Retina (tissue), 1 donor: ENCODE results near the gene TSPAN32.
"Not testable (repeated sequence)": the region's sequence is repeated elsewhere in the genome, so short reads cannot be mapped to it uniquely, and the experiment has no call there.

Experiments
- DNase-seq: peaks from one replicate; pipeline ENCODE4 v3.0.0-alpha.2; 2016

TSPAN32 gene

GRCh38 chr11:2317354-2318050 is 15.7 kb downstream of the TSPAN32 start:
- no peak for DNase-seq

DNA sequence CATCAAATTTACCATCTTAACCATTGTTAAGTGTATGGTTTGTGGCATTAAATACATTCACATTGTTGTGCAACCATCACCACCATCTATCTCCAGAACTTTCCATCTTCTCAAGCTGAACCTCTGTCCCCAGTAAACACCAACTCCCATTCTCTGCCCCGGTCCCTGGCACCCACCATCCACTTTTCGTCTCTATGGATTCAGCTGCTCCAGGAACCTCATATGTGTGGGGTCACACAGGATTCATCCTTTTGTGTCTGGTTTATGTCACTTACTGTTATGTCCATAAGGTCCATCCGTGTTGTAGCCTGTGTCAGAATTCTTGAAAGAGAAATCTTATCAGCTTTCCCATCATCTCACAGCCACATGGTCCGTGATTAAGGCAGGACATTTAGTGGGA is 16.3 kb downstream of the TSPAN32 start:
- no peak for DNase-seq

GRCh38 chr11:2318707-2319106 is 16.9 kb downstream of the TSPAN32 start:
- DNase-seq: no peak

DNA sequence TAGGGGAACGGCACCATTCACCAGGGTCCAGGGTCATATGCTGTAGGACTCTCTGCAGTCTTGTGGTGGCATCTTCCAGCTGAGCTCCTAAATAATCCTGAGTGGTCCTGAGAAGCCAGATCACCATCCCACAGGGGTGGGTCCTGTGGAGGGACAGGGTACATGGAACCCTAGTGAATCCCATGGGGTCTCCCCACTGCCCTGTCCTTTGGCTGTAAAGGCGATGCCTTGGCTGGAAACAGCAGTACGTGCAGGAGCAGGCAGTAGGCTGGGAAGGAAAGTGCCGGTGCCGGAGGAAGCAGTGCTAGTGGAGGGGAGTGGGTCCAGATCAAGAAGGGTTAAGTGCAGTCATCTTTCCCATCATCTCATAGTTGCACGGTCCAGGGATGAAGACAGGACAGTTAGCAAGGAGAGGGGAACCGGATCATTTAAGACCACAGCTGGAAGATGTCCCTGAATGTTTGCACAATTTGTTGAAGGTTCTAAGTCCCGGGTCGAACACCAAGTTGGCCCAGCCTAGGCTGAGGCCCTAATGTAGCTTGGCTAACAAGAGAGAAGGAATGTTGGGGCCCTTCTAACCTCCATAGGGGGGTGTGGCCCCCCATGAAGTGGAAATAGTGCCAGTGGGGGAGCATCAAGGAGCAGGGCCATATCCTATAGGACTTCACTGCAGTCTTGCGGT is 18.1 kb downstream of the TSPAN32 start:
- DNase-seq: no peak

- DNase-seq: no peak
These were observed 18.9 kb downstream of the TSPAN32 start for GRCh38 chr11:2320568-2321310.

- no peak for DNase-seq
These were observed 19.5 kb downstream of the TSPAN32 start for GRCh38 chr11:2321311-2321683.

DNA sequence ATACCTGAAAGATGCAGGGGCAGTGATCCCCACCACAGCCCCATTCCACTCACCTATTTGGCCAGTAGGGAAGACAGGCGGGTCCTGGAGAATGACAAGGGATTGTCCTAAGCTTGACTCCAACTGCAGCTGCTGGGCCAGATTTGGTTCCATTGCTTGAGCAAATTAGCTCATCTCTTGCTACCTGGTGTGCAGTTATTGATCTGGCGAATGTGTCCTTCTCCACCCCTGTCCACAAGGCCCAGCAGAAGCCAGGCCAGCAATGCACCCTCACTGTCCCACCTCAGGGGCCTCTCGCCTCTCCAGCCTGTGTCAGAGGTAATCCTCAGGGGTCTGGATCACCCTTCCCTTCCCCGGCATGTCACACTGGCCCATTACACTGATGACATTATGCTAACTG is 23.3 kb downstream of the TSPAN32 start:
- DNase-seq: no peak

GRCh38 chr11:2325719-2326118 is 23.9 kb downstream of the TSPAN32 start:
- no peak for DNase-seq

DNA sequence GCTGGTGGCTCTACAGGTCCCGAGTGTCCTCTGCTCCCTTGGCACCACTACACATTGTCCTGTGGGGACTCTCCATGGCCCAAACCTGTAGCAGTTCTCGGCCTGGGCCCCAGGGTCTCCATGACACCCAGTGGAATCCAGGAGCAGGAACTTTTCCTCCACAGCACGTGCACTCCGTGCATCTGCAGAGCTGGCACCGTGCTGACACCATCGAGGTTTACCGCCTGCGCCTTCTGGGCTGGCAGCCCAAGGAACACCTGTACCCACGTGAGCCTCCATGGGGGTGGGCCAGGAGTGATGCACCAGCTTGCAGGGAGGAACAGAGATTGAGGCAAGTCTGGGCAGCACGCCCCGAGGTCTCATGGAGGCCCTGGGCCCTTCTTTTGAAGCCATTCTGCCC is 25.2 kb downstream of the TSPAN32 start:
- no peak for DNase-seq

DNA sequence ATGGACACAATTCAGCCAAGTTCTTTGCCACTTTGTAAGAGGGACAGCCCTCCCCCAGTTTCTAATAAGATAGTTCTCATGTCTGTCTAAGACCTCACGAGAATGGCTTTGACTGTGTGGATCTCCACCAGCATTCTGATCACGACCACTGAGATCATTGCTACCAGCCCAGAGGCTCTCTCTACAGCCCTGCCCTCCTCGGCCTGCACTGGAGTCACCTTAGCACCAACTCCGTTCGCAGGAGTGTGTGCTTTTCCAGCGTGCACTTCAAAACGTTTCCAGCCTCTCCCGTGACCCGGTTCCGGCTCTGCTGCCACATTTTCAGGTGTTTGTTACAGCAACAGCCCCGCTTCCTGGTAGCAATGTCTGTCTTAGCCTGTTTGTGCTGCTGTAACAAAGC is 26.2 kb downstream of the TSPAN32 start:
- peak; percentile 26 for DNase-seq

DNA sequence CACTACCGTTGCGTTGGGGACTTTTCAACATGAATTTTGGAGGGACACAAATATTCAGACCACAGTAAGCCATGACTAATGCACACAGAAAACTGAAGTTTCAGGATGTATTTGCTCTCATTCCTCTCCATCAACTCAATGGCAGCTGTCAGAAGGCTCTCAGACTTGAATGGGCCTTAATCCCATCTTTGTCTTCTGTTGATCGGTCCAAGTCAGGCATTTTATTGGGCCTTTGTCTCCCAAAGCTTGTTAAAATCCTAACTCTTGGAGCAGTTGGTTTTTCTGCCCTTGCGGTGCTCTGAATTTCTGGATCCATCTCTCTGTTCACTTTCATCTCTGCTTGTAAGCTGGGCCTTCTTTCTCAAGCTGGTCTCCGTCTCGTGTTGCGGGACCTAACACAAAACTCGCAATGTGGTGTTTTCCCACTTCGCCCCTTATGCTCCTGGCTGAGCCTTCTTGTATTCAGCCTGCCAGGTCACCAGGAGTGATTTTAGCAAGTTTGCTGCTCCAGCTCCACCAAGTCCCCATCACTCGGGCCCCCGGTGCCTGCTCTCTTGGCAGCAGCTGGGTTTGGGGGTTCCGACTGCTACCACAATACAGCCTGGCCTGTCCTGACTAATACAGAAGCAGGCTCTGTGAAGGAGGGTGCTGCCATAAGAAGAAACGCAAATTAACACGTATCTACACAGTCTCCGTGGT is 27.0 kb downstream of the TSPAN32 start:
- DNase-seq: peak; percentile 51

DNA sequence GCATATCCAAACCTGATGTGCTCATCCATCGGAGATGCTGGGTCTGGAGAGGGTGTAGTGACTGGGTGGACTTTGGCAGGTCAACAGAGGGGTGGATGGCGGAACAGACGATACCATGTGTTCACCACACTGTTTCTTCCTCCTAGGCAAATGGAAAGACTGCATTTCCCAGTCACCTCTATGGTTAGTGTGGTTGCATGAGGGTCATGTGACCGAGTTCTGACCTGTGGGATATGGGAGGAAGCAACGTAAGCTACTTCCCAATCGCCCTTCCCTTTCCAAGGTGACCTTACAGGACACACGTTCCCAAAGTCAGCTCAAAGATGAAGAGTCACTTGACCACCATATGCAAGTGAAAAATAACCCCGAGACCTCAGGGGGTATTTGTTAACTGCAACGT is 27.7 kb downstream of the TSPAN32 start:
- DNase-seq: no peak

GRCh38 chr11:2330696-2331095 is 28.9 kb downstream of the TSPAN32 start:
- no peak for DNase-seq

- DNase-seq: no peak
These were observed 29.6 kb downstream of the TSPAN32 start for GRCh38 chr11:2331404-2331803.

DNA sequence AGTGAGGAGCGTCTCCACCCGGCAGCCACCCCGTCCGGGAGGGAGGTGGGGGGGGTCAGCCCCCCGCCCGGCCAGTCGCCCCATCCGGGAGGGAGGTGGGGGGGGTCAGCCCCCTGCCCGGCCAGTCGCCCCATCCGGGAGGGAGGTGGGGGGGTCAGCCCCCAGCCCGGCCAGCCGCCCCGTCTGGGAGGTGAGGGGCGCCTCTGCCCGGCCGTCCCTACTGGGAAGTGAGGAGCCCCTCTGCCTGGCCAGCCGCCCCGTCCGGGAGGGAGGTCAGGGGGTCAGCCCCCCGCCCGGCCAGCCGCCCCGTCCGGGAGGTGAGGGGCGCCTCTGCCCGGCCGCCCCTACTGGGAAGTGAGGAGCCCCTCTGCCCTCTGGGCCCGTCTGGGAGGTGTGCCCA is 30.8 kb downstream of the TSPAN32 start:
- not testable (repeated sequence) for DNase-seq

GRCh38 chr11:2333486-2334205 is 31.8 kb downstream of the TSPAN32 start:
- DNase-seq: not testable (repeated sequence)

DNA sequence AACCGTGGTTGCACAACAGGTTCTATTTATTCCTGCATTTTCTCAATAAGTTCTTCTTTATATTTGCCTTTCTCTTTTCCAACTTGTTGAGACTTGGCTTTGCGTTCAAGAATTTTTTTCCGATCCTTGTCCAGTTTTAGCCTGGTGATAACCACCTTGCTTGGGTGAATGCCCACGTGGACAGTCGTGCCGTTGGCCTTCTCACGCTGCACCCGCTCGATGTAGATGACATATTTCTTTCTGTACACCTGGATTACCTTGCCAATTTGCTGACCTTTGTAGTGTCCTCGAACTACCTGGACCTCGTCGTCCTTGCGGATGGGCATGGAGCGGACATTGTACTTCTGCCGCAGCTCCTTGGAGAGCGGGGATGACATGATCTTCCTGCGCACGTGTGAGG is 33.5 kb downstream of the TSPAN32 start:
- not testable (repeated sequence) for DNase-seq

- not testable (repeated sequence) for DNase-seq
These were observed 36.9 kb downstream of the TSPAN32 start for GRCh38 chr11:2338760-2339159.

GRCh38 chr11:2342557-2342956 is 40.7 kb downstream of the TSPAN32 start:
- no peak for DNase-seq

- DNase-seq: no peak
These were observed 41.2 kb downstream of the TSPAN32 start for GRCh38 chr11:2342981-2343380.

GRCh38 chr11:2343502-2343901 is 41.7 kb downstream of the TSPAN32 start:
- DNase-seq: no peak

DNA sequence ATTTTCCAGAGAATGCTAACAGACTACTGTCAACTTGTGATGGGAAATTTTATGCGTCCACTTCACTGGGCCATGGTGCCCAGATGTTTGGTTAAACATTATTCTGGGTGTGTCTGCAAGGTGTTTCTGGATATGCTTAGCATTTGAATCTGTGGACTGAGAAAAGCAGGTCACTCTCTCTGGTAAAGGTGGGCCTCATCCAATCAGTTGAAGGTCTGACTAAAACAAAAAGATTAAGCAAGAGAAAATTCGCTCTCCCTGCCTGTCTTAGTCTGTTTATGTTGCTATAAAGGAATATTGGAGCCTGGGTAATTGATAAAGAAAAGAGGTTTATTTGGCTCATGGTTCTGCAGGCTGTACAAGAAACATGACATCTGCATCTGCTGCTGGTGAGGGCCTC is 43.2 kb downstream of the TSPAN32 start:
- no peak for DNase-seq

DNA sequence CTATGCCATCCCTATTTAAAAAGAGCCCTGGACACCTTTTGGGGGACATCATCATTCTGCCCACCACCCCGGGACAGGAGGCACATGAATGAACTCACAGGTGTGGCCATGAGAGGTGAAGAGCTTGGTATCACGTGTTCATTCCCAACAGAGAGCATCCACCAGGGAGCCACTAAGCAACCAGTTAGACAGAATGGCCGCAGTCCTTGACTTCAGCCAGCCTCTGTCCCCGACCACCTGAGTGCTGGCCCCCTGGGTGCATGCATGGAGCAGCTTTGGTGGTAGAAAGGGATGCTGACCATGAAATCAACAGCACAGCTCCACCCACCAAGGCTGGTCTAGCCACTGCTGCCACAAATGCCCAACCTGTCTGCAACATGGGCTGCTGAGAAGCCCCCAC is 44.2 kb downstream of the TSPAN32 start:
- no peak for DNase-seq
